GM12872 (cell line): Measurements from ENCODE around the gene SHH.

Experiments
- CTCF ChIP-seq: IDR thresholded peaks from 3 replicates; pipeline ENCODE4 v1.5.1; 2011; ENCODE audit warnings: low read depth, mild to moderate bottlenecking, low read length, moderate library complexity; ENCODE audit not compliant: insufficient read depth

SHH gene

DNA sequence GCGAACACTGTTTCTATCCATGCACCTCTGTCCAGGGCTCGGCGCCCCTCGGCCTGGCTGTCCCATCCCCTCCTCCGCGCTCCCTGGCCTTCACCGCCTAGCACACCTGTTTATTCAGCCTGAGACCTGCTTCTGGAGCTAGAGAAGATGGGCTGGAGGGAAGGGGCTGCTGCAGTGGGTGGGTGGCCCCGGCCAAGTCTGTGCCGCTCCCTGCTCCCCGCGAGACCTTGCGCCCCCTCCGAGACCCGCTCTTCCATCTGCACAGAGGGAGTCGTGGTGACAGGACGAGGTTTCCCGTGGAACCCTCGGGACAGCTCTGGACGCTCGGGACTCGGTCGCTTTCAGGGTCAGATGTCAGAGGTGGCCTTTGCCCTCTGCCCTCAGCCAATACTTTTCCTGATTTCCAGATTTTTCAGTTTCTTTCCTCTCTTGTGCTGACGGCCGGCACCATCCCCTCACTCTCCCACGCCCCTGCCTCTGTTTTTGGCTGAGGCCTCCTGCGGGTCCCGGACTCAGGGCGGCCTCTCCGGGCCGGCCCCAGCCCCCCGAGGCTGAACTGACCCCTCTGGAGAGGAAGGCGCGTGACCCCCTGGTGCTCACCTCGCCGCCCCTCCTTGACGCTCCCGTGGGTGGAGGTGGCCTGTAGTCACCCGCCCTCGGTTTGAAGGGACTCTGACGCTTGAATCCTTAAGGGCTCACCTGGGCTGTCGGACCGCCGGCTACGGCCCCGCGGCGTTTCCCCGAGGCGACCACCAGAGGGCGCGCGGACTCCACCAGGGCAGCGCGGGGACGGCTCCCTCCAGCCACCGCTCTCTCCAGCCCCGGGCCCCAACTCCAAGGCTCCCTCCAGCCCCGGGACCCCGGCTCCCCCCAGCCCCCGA, 15.6 kb downstream of the SHH start:
- peak; percentile 85 for TF ChIP-seq CTCF

GRCh38 chr7:155795951-155796350, 16.3 kb downstream of the SHH start:
- TF ChIP-seq CTCF: no peak

DNA sequence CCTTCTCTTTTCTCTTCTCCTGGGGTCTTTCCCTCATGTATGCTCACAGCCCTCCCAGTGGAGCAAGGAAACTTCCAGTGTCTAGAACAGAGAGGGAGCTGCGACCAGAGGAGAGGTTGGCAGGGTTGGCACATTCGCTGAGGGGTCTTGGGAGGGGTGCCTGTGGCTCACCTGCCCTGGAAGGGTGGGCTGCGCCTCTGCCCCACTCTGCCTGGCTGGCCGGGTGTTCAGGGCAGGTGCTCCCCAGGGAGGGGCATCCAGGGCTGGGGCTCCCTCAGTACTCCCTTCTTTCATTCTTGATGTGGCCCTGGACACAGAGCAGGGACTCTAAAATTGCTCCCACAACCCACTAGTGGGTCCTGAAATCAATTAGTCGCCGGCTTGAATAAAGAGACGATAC, 16.9 kb downstream of the SHH start:
- TF ChIP-seq CTCF: no peak

DNA sequence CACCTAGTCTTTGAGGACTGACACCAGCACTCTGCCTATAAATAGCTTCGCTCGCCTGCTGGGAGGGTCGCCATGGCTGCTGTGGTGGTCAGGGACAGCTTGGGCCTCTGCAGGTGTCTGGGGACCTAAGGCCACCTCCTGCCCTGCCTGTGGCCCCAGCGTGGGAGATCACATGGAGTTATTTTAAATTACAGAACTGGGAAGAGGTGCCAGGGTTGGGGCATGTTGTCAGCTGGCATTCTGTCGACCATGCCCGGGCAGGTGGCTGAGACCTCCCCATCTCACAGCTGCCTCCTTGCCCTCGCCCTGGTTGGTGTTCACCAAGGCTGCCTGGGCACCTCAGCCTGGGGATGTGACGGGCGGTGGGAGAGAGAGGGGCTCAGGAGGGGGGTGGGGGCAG, 18.1 kb downstream of the SHH start:
- no peak for TF ChIP-seq CTCF

- no peak for TF ChIP-seq CTCF
These were observed 18.5 kb downstream of the SHH start for GRCh38 chr7:155793720-155794119.

- no peak for TF ChIP-seq CTCF
These were observed 19.2 kb downstream of the SHH start for GRCh38 chr7:155792999-155793560.

DNA sequence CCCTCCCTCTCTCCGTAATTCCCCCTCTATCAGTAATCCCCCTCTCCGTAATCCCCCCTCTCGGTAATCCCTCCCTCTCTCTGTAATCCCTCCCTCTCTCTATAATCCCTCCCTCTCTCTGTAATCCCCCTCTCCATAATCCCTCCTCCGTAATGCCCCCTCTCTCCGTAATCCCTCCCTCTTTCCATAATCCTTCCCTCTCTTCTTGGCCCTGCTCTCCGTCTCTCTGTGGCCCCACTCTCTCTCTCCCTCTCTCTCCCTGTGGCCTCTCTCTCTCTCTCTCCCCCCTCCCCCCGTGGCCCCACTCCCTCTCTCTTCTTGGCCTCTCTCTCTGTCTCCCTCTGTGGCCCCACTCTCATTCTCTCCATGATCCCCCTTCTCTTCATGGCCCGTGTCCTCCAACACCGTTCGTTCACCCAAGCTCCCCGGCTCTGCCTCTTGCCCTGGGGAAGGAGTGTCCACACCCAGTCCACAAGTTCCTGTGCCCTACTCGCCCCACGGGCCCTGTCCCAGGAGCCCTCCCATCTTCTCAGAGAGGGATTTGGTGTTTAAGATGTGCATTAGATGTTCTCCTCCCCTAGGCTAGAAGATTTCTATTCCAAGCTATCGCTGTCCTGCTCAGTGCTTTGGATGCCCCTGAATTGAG, 19.8 kb downstream of the SHH start:
- no peak for TF ChIP-seq CTCF
